Skin of body (tissue), 2 donors: Measurements from ENCODE around the gene GOLGA8A. TPM values are rescaled to one million over a fixed set of nuclear protein-coding genes. Genes with fewer than 3 reads are reported as not detected.
"Not testable (repeated sequence)": the region's sequence is repeated elsewhere in the genome, so short reads cannot be mapped to it uniquely, and the experiment has no call there.

Source experiments
- DNase-seq: peaks from one replicate; lab custom pipeline; 2025; lab: John Stamatoyannopoulos, UW
- total RNA-seq: library from RNA; depleted of rRNA; stranded (reverse); fragments of >200 nt; gene quantifications from one replicate; pipeline ENCODE4 v1.2.3, GENCODE V29; 2014

GOLGA8A gene
- total RNA-seq, 1 donor from 2014 or later: 41.5 TPM

- not testable (repeated sequence) for DNase-seq
These were observed 19.2 kb downstream of the GOLGA8A start for GRCh38 chr15:34418435-34418834.

GRCh38 chr15:34409511-34409910 lies 28.1 kb downstream of the GOLGA8A start:
- DNase-seq: not testable (repeated sequence)

GRCh38 chr15:34408973-34409372 lies 28.6 kb downstream of the GOLGA8A start:
- DNase-seq: not testable (repeated sequence)

GRCh38 chr15:34403899-34404298 lies 33.7 kb downstream of the GOLGA8A start:
- not testable (repeated sequence) for DNase-seq

- DNase-seq: not testable (repeated sequence)
These were observed 34.4 kb downstream of the GOLGA8A start for GRCh38 chr15:34403160-34403598.

GRCh38 chr15:34397637-34398259 lies 39.9 kb downstream of the GOLGA8A start:
- DNase-seq: not testable (repeated sequence)

- not testable (repeated sequence) for DNase-seq
These were observed 44.6 kb downstream of the GOLGA8A start for GRCh38 chr15:34392981-34393380.

- not testable (repeated sequence) for DNase-seq
These were observed 48.0 kb downstream of the GOLGA8A start for GRCh38 chr15:34389594-34390086.

Other genes with a start within 250 kb of the GOLGA8A start
- 71.0 TPM for gene KATNBL1, start 227.7 kb downstream of the GOLGA8A start, total RNA-seq
- gene EMC4, start 212.8 kb downstream of the GOLGA8A start, total RNA-seq: 81.3 TPM
- gene SLC12A6, start 100.0 kb downstream of the GOLGA8A start, total RNA-seq: 18.3 TPM
- 68.3 TPM for gene NOP10, start 94.7 kb downstream of the GOLGA8A start, total RNA-seq
- gene NUTM1, start 94.5 kb downstream of the GOLGA8A start, total RNA-seq: not detected
- gene LPCAT4, start 70.6 kb downstream of the GOLGA8A start, total RNA-seq: 7.6 TPM
- gene GOLGA8B, start 145.8 kb upstream of the GOLGA8A start, total RNA-seq: 12.3 TPM